Natural killer cell (primary cell): Measurements from ENCODE around the gene SKAP1. TPM values are rescaled to one million over a fixed set of nuclear protein-coding genes. Genes with fewer than 3 reads are reported as not detected.

Source experiments
- ATAC-seq, 3 donors: fragments of 150-1000 bp in 2 of 3; fragments of 200-7000 bp in 1 of 3; cut with Tn5 transposase; 1 replicate in 1 of 3; 2 replicates in 2 of 3; pipeline ENCODE4 v1.10.0; 2021; ENCODE audit warnings: mild to moderate bottlenecking in 2 of 3, moderate library complexity in 2 of 3
- DNase-seq, 2 donors: peaks; one replicate each; pipeline versions ENCODE4 v3.0.0 to v3.0.0-alpha.2; 2013 to 2021; ENCODE audit warnings: mixed read lengths in 1 of 2
- H3K27ac ChIP-seq: one replicate; pipeline ENCODE4 v1.5.1; 2013; ENCODE audit warnings: mild to moderate bottlenecking, low read length
- H3K27me3 ChIP-seq: one replicate; pipeline ENCODE4 v1.6.1; 2013; ENCODE audit warnings: low read length; ENCODE audit not compliant: control insufficient read depth, insufficient read depth
- H3K36me3 ChIP-seq: one replicate; pipeline ENCODE4 v1.6.1; 2013; ENCODE audit warnings: low read length; ENCODE audit not compliant: control insufficient read depth, insufficient read depth
- H3K4me1 ChIP-seq: one replicate; pipeline ENCODE4 v1.6.1; 2013; ENCODE audit warnings: low read length; ENCODE audit not compliant: control insufficient read depth, insufficient read depth
- H3K4me3 ChIP-seq: one replicate; pipeline ENCODE4 v1.5.1; 2013; ENCODE audit warnings: low read length
- H3K9me3 ChIP-seq: one replicate; pipeline ENCODE4 v1.6.1; 2013; ENCODE audit warnings: low read length; ENCODE audit not compliant: control insufficient read depth, insufficient read depth
- H3K27ac Mint-ChIP-seq, 2 donors: one replicate each; pipeline ENCODE4 v1.8.0; 2022; ENCODE audit warnings: mild to moderate bottlenecking in 2 of 2, mixed read lengths in 2 of 2, moderate library complexity in 1 of 2
- H3K27me3 Mint-ChIP-seq, 2 donors: one replicate each; pipeline ENCODE4 v1.8.0; 2022; ENCODE audit warnings: low read depth in 2 of 2, mixed read lengths in 2 of 2
- H3K36me3 Mint-ChIP-seq: one replicate; pipeline ENCODE4 v1.8.0; 2022; ENCODE audit warnings: mixed read lengths
- H3K4me1 Mint-ChIP-seq, 2 donors: one replicate each; pipeline ENCODE4 v1.8.0; 2022; ENCODE audit warnings: mixed read lengths in 2 of 2
- H3K4me3 Mint-ChIP-seq: one replicate; pipeline ENCODE4 v1.8.0; 2022; ENCODE audit warnings: mild to moderate bottlenecking, moderate library complexity, mixed read lengths
- H3K9me3 Mint-ChIP-seq, 2 donors: one replicate each; pipeline ENCODE4 v1.8.0; 2022; ENCODE audit warnings: mixed read lengths in 2 of 2
- WGBS: methylation state at CpG from one replicate; pipeline ENCODE4 v1.1.7; 2013; ENCODE audit warnings: missing lambda C conversion rate; ENCODE audit not compliant: insufficient coverage; 5-methylcytosine and 5-hydroxymethylcytosine counted together
- intact Hi-C: fragments of 100-400 bp; cut with micrococcal nuclease; formaldehyde crosslinking; loops from one replicate; pipeline ENCODE4 v1.14.2; 2022
- total RNA-seq, 4 donors: library from RNA; stranded (reverse); fragments of 120-200 nt in 1 of 4; gene quantifications; one replicate each; pipeline versions ENCODE4 v1.2.3 to v1.2.4, GENCODE V29; 2013 to 2022
- TF ChIP-seq, protein P1 (sequence below): fragments of 200-600 bp; IDR thresholded peaks from one replicate; pipeline ENCODE4 v1.8.0; 2022; ENCODE audit warnings: antibody characterized with exemption

The SKAP1 gene
- total RNA-seq, 3 donors from 2014 or later (not counting 1 experiment from before 2014, with no cell fraction given), result 168 to 227 (median 190) TPM

DNA sequence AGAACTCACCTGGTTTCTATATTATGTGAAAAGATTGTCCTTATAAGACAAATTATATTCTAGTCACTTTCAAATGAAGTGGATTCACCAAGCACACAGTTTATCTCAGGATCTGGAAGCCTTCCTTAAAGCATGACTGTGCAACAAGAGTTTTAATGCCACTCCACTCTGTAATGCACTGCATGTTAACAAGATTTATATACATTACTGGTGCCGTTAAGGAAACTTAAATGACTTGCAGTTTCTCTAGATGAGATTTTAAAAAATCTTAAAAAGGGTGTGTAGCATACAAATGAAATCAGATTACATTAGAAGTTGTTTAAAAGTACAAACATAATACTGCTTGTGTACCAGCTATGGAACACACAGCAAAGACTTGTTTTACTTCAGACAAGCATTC, 171.7 kb downstream of the SKAP1 start:
- Mint-ChIP-seq H3K9me3 (no peaks in the 10 kb centered on the region), H3K36me3 (no peaks in the 10 kb centered on the region), H3K27ac (peak overlapping the region in 1 of 2 donors; percentile 9), H3K4me1 (peaks cover 18 to 40% of the 10 kb centered on the region in 2 donors), H3K27me3 (no peaks in the 10 kb centered on the region), H3K4me3 (no peak overlapping the region)
- H3K4me1 ChIP-seq, result no peaks in the 10 kb centered on the region
- DNase-seq (no peak), ATAC-seq (no peak)
- WGBS, result no CpG with 5 or more reads among the region's 1 CpG
- no peaks in the 10 kb centered on the region for H3K27me3 ChIP-seq
- intact Hi-C loops, result no loop called here
- peaks cover 24% of the 10 kb centered on the region for H3K36me3 ChIP-seq
- TF ChIP-seq, protein P1, sequence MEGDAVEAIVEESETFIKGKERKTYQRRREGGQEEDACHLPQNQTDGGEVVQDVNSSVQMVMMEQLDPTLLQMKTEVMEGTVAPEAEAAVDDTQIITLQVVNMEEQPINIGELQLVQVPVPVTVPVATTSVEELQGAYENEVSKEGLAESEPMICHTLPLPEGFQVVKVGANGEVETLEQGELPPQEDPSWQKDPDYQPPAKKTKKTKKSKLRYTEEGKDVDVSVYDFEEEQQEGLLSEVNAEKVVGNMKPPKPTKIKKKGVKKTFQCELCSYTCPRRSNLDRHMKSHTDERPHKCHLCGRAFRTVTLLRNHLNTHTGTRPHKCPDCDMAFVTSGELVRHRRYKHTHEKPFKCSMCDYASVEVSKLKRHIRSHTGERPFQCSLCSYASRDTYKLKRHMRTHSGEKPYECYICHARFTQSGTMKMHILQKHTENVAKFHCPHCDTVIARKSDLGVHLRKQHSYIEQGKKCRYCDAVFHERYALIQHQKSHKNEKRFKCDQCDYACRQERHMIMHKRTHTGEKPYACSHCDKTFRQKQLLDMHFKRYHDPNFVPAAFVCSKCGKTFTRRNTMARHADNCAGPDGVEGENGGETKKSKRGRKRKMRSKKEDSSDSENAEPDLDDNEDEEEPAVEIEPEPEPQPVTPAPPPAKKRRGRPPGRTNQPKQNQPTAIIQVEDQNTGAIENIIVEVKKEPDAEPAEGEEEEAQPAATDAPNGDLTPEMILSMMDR, result no peak
- no peak overlapping the region for H3K4me3 ChIP-seq
- H3K27ac ChIP-seq, result no peak overlapping the region
- no peaks in the 10 kb centered on the region for H3K9me3 ChIP-seq

DNA sequence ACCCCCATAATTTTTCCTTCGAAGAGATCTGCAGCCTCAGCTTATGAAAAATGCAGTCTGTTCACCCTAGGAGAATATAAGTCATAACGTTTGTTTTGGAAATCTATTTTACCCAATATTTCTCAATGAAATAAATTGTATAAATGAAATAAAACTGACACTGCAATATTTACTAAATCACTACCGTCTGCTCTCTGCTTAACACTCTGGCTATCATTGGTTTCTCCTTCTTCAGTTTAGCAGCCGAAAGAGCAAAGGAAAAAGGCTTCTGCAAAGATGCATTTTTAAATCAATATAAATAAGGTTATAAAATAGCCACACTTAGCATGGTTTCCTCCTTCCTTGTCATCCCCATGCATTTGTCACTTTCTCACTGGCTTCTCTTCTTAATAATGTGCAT, 174.3 kb downstream of the SKAP1 start:
- Histone ChIP-seq H3K4me3 (no peak overlapping the region), H3K4me1 (no peaks in the 10 kb centered on the region), H3K36me3 (peaks cover 13% of the 10 kb centered on the region), H3K9me3 (no peaks in the 10 kb centered on the region), H3K27me3 (no peaks in the 10 kb centered on the region), H3K27ac (no peak overlapping the region)
- Mint-ChIP-seq H3K27ac (no peak overlapping the region), H3K36me3 (no peaks in the 10 kb centered on the region), H3K9me3 (no peaks in the 10 kb centered on the region), H3K27me3 (no peaks in the 10 kb centered on the region), H3K4me3 (no peak overlapping the region), H3K4me1 (peaks cover 26% of the 10 kb centered on the region in 2 donors)
- intact Hi-C loops, result no loop called here
- WGBS, result 88% methylated on average over 1 of the region's 4 CpGs
- no peak for DNase-seq
- TF ChIP-seq, protein P1, result no peak
- no peak for ATAC-seq

DNA sequence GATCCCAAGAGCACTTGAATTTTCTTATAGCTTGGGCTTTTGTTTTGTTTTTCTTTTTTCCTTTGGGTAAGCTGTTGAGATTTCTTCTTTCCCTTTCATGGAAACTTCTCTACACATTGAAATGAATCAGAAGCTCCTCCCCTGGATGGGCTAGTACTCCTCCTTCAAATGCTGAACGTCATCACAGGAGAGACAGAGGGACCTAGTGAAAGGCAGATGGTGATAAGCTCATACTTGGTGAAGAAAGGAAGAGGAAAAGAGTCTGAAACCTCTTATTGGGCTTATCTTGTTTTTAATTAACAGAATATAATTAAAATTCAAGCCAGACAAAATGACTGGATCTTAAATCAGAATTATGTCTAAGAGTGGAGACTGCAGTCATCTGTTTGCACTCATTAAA, 175.1 kb downstream of the SKAP1 start:
- 100% methylated on average over 1 of the region's 1 CpG for WGBS
- intact Hi-C loops, result loop anchor here (5.0 kb wide), 1 partner anchor 32 kb away; no protein-coding TSS in a partner anchor

More for the DNA sequence above, 175.1 kb downstream of the SKAP1 start:
- ATAC-seq, result no peak
- Mint-ChIP-seq H3K9me3 (no peaks in the 10 kb centered on the region), H3K4me3 (no peak overlapping the region), H3K27me3 (no peaks in the 10 kb centered on the region), H3K36me3 (no peaks in the 10 kb centered on the region), H3K27ac (peak overlapping the region; percentile 29 to 61), H3K4me1 (peaks cover 18 to 21% of the 10 kb centered on the region in 2 donors)
- Histone ChIP-seq H3K4me1 (no peaks in the 10 kb centered on the region), H3K27me3 (no peaks in the 10 kb centered on the region), H3K4me3 (no peak overlapping the region), H3K27ac (no peak overlapping the region), H3K36me3 (peaks cover 13% of the 10 kb centered on the region), H3K9me3 (no peaks in the 10 kb centered on the region)
- TF ChIP-seq, protein P1, result no peak
- no peak for DNase-seq
